Cardiac fibroblast (primary cell): ENCODE results near the gene OSTM1.

ENCODE experiments used
- DNase-seq, 2 donors: peaks; one replicate each; pipeline versions ENCODE4 v3.0.0 to v3.0.0-alpha.2; 2010; ENCODE audit warnings: low read depth in 2 of 2
- H3K4me3 ChIP-seq, 2 donors: replicated peaks in 1 of 2; 1 replicate in 1 of 2; 2 replicates in 1 of 2; pipeline ENCODE4 v1.5.1; 2011; ENCODE audit warnings: low read depth in 2 of 2, low read length in 2 of 2, mild to moderate bottlenecking in 2 of 2, moderate library complexity in 1 of 2
- TF ChIP-seq, protein P1 (sequence below): IDR thresholded peaks from one replicate; pipeline ENCODE4 v1.5.1; 2011; ENCODE audit warnings: low read depth, mild to moderate bottlenecking, low read length, inconsistent platforms

The OSTM1 gene

DNA sequence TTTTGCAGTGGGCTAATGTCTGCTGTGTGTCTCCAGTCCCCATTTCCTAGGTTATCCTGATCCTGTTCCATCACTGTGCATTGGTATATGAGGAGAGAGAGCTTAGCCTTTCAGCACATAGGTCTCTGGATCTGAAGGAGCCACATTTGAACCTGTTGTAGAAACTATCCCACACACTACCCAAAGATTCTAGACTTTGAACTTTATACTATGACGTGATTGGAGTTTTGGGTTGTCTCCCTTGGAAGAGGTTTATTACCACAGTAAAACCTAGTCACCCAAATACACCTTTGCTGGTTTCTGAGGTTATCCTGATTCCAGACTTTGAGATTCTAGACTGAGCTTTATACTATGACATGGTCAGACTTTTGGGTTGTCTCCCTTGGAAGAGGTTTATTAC is 8.0 kb upstream of the OSTM1 start:
- no peak overlapping the region for H3K4me3 ChIP-seq
- DNase-seq, result no peak
- TF ChIP-seq, protein P1, sequence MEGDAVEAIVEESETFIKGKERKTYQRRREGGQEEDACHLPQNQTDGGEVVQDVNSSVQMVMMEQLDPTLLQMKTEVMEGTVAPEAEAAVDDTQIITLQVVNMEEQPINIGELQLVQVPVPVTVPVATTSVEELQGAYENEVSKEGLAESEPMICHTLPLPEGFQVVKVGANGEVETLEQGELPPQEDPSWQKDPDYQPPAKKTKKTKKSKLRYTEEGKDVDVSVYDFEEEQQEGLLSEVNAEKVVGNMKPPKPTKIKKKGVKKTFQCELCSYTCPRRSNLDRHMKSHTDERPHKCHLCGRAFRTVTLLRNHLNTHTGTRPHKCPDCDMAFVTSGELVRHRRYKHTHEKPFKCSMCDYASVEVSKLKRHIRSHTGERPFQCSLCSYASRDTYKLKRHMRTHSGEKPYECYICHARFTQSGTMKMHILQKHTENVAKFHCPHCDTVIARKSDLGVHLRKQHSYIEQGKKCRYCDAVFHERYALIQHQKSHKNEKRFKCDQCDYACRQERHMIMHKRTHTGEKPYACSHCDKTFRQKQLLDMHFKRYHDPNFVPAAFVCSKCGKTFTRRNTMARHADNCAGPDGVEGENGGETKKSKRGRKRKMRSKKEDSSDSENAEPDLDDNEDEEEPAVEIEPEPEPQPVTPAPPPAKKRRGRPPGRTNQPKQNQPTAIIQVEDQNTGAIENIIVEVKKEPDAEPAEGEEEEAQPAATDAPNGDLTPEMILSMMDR, result no peak

DNA sequence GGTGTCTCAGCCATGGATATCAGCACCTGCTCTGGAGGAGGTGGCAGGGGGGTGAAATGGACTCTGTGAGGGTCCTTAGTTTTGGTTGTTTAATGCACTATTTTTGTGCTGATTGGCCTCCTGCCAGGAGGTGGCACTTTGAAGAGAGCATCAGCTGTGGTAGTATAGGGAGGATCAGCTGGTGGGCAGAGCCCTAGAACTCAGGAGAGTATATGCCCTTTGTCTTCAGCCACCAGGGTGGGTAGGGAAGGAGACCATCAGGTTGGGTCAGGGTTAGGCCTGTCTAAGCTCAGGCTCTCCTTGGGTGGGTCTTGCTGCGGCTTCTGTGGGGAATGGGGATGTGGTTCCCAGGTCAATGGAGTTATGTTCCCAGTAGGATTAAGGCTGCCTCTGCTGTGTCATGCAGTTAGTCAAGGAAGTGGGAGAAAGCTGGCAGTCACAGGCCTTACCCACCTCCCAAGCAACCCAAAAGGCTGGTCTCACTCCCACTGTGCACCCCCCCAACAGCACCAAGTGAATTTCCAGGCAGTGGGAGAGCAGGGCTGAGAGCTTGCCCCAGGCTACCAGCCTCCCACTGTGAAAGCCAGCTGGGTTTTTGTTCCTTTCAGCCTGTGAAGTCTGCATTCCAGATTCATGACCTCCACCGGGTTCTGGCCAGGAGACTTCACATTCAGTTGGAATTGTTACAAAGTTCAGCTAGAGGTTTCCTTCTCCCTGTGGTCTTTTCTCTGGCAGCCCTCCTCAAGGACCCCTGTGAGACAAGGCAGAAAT is 5.7 kb upstream of the OSTM1 start:
- TF ChIP-seq, protein P1, result no peak
- no peak overlapping the region for H3K4me3 ChIP-seq
- peak; percentile 59 to 61 for DNase-seq

- no peak for DNase-seq
- no peak overlapping the region for H3K4me3 ChIP-seq
- TF ChIP-seq, protein P1, result no peak
Observed at GRCh38 chr6:108078191-108078590, 3.6 kb upstream of the OSTM1 start.

DNA sequence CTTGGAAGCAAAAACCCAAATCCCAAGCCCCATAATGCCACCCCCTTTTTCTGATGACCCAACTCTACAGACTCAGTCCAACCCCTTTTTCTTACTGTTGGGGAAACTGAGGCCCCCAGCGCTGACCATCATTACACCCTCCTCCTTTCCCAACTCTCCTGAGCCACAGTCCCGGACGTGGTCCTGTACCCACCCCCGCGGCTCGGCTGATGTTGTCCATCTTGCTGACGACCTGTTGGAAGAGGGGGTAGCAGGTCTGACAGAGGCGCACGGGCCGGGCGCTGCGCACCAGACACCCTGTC is 533 bp downstream of the OSTM1 start:
- no peak for DNase-seq
- peak overlapping the region; percentile 90 to 97 for H3K4me3 ChIP-seq
- TF ChIP-seq, protein P1, result no peak

GRCh38 chr6:108071736-108072276 is 2.7 kb downstream of the OSTM1 start:
- TF ChIP-seq, protein P1, result no peak
- no peak for DNase-seq
- no peak overlapping the region for H3K4me3 ChIP-seq

DNA sequence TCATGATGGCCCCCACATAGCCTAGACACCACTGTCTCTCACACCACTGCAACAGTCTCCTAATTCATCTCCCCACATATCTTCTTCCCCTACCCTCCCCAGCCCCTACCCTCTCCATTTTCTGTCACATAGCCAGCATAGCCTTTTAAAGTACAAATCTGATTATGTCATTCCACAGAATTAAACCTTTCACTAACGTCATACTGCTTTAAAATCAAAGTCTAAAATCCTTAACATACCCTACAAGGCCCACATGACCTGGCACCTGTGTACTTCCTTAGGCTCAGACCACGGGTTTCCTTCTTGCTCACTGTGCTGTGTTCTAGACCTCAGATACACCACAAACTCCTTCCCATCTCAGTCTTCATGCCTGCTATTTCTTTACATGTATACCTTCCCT is 5.9 kb downstream of the OSTM1 start:
- TF ChIP-seq, protein P1, result no peak
- no peak overlapping the region for H3K4me3 ChIP-seq
- no peak for DNase-seq

- no peak for DNase-seq
- TF ChIP-seq, protein P1, result no peak
- H3K4me3 ChIP-seq, result no peak overlapping the region
Observed at GRCh38 chr6:108068182-108068581, 6.4 kb downstream of the OSTM1 start.
